MG63 (cell line): ENCODE data around the gene GNB1. TPM values are rescaled to one million over a fixed set of nuclear protein-coding genes. Genes with fewer than 3 reads are reported as not detected.

Source experiments
- DNase-seq: peaks from one replicate; pipeline ENCODE4 v3.0.0-alpha.2; 2020
- H3K27me3 ChIP-seq: fragments of 250-450 bp; sonication (Bioruptor Pico); 2 replicates; pipeline ENCODE4 v1.5.1; 2020; ENCODE audit warnings: mild to moderate bottlenecking, moderate library complexity
- H3K36me3 ChIP-seq: fragments of 250-450 bp; sonication (Bioruptor Pico); 2 replicates; pipeline ENCODE4 v1.5.1; 2020; ENCODE audit warnings: mild to moderate bottlenecking, moderate library complexity
- H3K4me3 ChIP-seq: fragments of 250-450 bp; sonication (Bioruptor Pico); 2 replicates; pipeline ENCODE4 v1.5.1; 2020; ENCODE audit warnings: mild to moderate bottlenecking, moderate library complexity
- H3K9me3 ChIP-seq: fragments of 250-450 bp; sonication (Bioruptor Pico); 2 replicates; pipeline ENCODE4 v1.5.1; 2020; ENCODE audit warnings: mild to moderate bottlenecking, moderate library complexity
- total RNA-seq: library from RNA; depleted of rRNA; stranded (reverse); fragments of >200 nt; shearing (Covaris generic); gene quantifications from 2 replicates; pipeline ENCODE4 v1.2.3, GENCODE V29; 2014; ENCODE audit warnings: low replicate concordance

Gene GNB1
- total RNA-seq, 1 experiment from 2014 or later = 327 TPM

- Histone ChIP-seq H3K36me3 (peaks cover 88% of the 10 kb centered on the region), H3K27me3 (no peaks in the 10 kb centered on the region), H3K4me3 (no peak overlapping the region), H3K9me3 (no peaks in the 10 kb centered on the region)
- no peak for DNase-seq
Observed at GRCh38 chr1:1793481-1794244, 97.2 kb downstream of the GNB1 start.

- H3K4me3 ChIP-seq = no peak overlapping the region
- no peaks in the 10 kb centered on the region for H3K27me3 ChIP-seq
- no peak for DNase-seq
- peaks cover 82% of the 10 kb centered on the region for H3K36me3 ChIP-seq
- no peaks in the 10 kb centered on the region for H3K9me3 ChIP-seq
Observed at GRCh38 chr1:1788646-1789431, 102.0 kb downstream of the GNB1 start.

- H3K27me3 ChIP-seq = no peaks in the 10 kb centered on the region
- peaks cover 77% of the 10 kb centered on the region for H3K36me3 ChIP-seq
- no peak for DNase-seq
- no peaks in the 10 kb centered on the region for H3K9me3 ChIP-seq
- H3K4me3 ChIP-seq = no peak overlapping the region
Observed at GRCh38 chr1:1788136-1788535, 102.8 kb downstream of the GNB1 start.

- Histone ChIP-seq H3K36me3 (peaks cover 73% of the 10 kb centered on the region), H3K4me3 (no peak overlapping the region), H3K9me3 (no peaks in the 10 kb centered on the region), H3K27me3 (no peaks in the 10 kb centered on the region)
- no peak for DNase-seq
Observed at GRCh38 chr1:1786836-1787605, 103.9 kb downstream of the GNB1 start.

- H3K4me3 ChIP-seq = no peak overlapping the region
- DNase-seq = no peak
- H3K9me3 ChIP-seq = no peaks in the 10 kb centered on the region
- peaks cover 61% of the 10 kb centered on the region for H3K36me3 ChIP-seq
- no peaks in the 10 kb centered on the region for H3K27me3 ChIP-seq
Observed at GRCh38 chr1:1785666-1786065, 105.2 kb downstream of the GNB1 start.

- H3K4me3 ChIP-seq = no peak overlapping the region
- H3K36me3 ChIP-seq = peaks cover 54% of the 10 kb centered on the region
- H3K9me3 ChIP-seq = no peaks in the 10 kb centered on the region
- DNase-seq = no peak
- no peaks in the 10 kb centered on the region for H3K27me3 ChIP-seq
Observed at GRCh38 chr1:1784933-1785332, 106.0 kb downstream of the GNB1 start.

GRCh38 chr1:1783320-1783719, 107.6 kb downstream of the GNB1 start:
- Histone ChIP-seq H3K9me3 (no peaks in the 10 kb centered on the region), H3K4me3 (no peak overlapping the region), H3K36me3 (peaks cover 40% of the 10 kb centered on the region), H3K27me3 (no peaks in the 10 kb centered on the region)
- no peak for DNase-seq

GRCh38 chr1:1782399-1783221, 108.3 kb downstream of the GNB1 start:
- peak; percentile 57 for DNase-seq
- Histone ChIP-seq H3K27me3 (no peaks in the 10 kb centered on the region), H3K4me3 (no peak overlapping the region), H3K9me3 (no peaks in the 10 kb centered on the region), H3K36me3 (peaks cover 33% of the 10 kb centered on the region)

- no peaks in the 10 kb centered on the region for H3K9me3 ChIP-seq
- H3K27me3 ChIP-seq = no peaks in the 10 kb centered on the region
- H3K36me3 ChIP-seq = peaks cover 26% of the 10 kb centered on the region
- no peak overlapping the region for H3K4me3 ChIP-seq
- DNase-seq = no peak
Observed at GRCh38 chr1:1781526-1781903, 109.4 kb downstream of the GNB1 start.

- H3K27me3 ChIP-seq = no peaks in the 10 kb centered on the region
- H3K36me3 ChIP-seq = peaks cover 26% of the 10 kb centered on the region
- H3K9me3 ChIP-seq = no peaks in the 10 kb centered on the region
- no peak overlapping the region for H3K4me3 ChIP-seq
- DNase-seq = no peak
Observed at GRCh38 chr1:1780598-1781525, 110.0 kb downstream of the GNB1 start.

- Histone ChIP-seq H3K4me3 (no peak overlapping the region; the same call in 1 of the 2 replicates), H3K36me3 (peaks cover 21% of the 10 kb centered on the region), H3K27me3 (no peaks in the 10 kb centered on the region), H3K9me3 (no peaks in the 10 kb centered on the region)
- DNase-seq = peak; percentile 64
Observed at GRCh38 chr1:1779691-1780597, 110.9 kb downstream of the GNB1 start.

- peaks cover 22% of the 10 kb centered on the region for H3K36me3 ChIP-seq
- H3K4me3 ChIP-seq = peak overlapping the region; percentile 40
- H3K27me3 ChIP-seq = no peaks in the 10 kb centered on the region
- H3K9me3 ChIP-seq = no peaks in the 10 kb centered on the region
- no peak for DNase-seq
Observed at GRCh38 chr1:1779320-1779675, 111.6 kb downstream of the GNB1 start.

- DNase-seq = peak; percentile 67
- Histone ChIP-seq H3K4me3 (peak overlapping the region; percentile 40), H3K27me3 (no peaks in the 10 kb centered on the region), H3K9me3 (no peaks in the 10 kb centered on the region), H3K36me3 (peaks cover 25% of the 10 kb centered on the region)
Observed at GRCh38 chr1:1778663-1779319, 112.1 kb downstream of the GNB1 start.

GRCh38 chr1:1777950-1778662, 112.8 kb downstream of the GNB1 start, which contains the start of gene NADK:
Gene NADK (minus strand): TSS chr1:1778470. CDS start chr1:1765406, 13,064 bp downstream.
- Histone ChIP-seq H3K27me3 (no peaks in the 10 kb centered on the region), H3K36me3 (peaks cover 28% of the 10 kb centered on the region), H3K4me3 (peak within 1 kb of the TSS; percentile 95), H3K9me3 (no peaks in the 10 kb centered on the region)
- peak; percentile 64 for DNase-seq
